Activated B cell treated with CpG ODN at 0.5 μM for 24 hours (primary cell): ENCODE measurements around the gene MISP3. TPM values are rescaled to one million over a fixed set of nuclear protein-coding genes. Genes with fewer than 3 reads are reported as not detected.

ENCODE experiments used
- ATAC-seq: fragments of 200-7000 bp; cut with Tn5 transposase; one replicate; pipeline ENCODE4 v1.10.0; 2021; ENCODE audit warnings: low read depth, mild to moderate bottlenecking, moderate library complexity
- CTCF ChIA-PET: fragments of 350-600 bp; sonication (Branson Sonifier 250); formaldehyde crosslinking; loops from one replicate; lab custom pipeline; 2021; ENCODE audit warnings: antibody characterized with exemption; lab: Charles Lee
- POLR2A ChIA-PET: fragments of 350-600 bp; sonication (Branson Sonifier 250); formaldehyde crosslinking; loops from one replicate; lab custom pipeline; 2021; ENCODE audit warnings: antibody characterized with exemption; lab: Charles Lee
- DNase-seq: peaks from one replicate; pipeline ENCODE4 v3.0.0; 2022
- H3K27ac Mint-ChIP-seq: one replicate; pipeline ENCODE4 v1.8.0; 2020; ENCODE audit warnings: mixed read lengths
- H3K27me3 Mint-ChIP-seq: one replicate; pipeline ENCODE4 v1.8.0; 2021; ENCODE audit warnings: mixed read lengths
- H3K36me3 Mint-ChIP-seq: one replicate; pipeline ENCODE4 v1.8.0; 2021; ENCODE audit warnings: low read depth, mixed read lengths
- H3K4me1 Mint-ChIP-seq: one replicate; pipeline ENCODE4 v1.8.0; 2021; ENCODE audit warnings: mixed read lengths
- H3K4me3 Mint-ChIP-seq: one replicate; pipeline ENCODE4 v1.8.0; 2020; ENCODE audit warnings: mild to moderate bottlenecking, mixed read lengths
- H3K9me3 Mint-ChIP-seq: one replicate; pipeline ENCODE4 v1.8.0; 2020; ENCODE audit warnings: mixed read lengths
- intact Hi-C: fragments of 100-400 bp; cut with micrococcal nuclease; formaldehyde crosslinking; loops from one replicate; pipeline ENCODE4 v1.15.1; 2024
- total RNA-seq: library from RNA; stranded (reverse); gene quantifications from 2 replicates; pipeline ENCODE4 v1.2.3, GENCODE V29; 2022
- TF ChIP-seq, protein P1 (sequence below): fragments of 200-600 bp; IDR thresholded peaks from one replicate; pipeline ENCODE4 v1.8.0; 2022; ENCODE audit warnings: antibody characterized with exemption, mild to moderate bottlenecking

The MISP3 gene
- total RNA-seq, 1 donor from 2014 or later: 0.18 TPM

DNA sequence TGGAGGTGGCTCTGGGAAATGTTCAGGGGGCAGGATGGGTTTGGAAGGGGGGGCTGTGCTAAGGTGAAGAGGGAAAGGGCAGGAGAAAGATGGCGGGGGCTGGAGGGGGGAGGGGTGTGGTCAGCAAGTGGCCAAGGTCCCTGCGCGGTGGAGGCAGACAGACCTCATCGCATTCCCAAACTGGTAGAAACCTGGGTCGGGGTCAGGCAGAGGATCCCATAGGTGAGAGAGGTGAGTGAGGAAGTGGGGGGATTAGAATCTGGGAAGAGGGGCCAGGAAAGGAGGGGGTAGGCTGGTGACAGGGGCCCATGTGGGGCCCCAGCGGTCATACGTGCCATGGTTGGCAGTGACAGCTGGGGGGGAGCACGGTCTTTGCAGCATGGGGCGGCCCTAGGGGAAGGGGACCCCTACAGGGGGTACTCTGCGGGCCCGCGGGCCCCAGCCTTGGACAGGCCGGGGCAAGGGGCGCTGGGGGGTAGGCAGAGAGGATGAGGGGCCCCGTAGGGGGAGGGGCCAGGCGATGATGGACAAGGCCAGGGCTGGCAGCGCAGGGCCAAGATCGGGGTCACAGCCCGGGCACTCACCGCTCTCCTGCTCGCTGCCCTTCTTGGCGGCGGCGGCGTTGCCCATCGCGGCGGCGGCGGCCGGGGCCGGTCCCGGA lies 44.5 kb downstream of the MISP3 start:
- Mint-ChIP-seq H3K4me1 (peaks cover 42% of the 10 kb centered on the region), H3K9me3 (no peaks in the 10 kb centered on the region), H3K27ac (peak overlapping the region; percentile 30), H3K4me3 (peak overlapping the region; percentile 84), H3K27me3 (no peaks in the 10 kb centered on the region), H3K36me3 (peaks cover 1% of the 10 kb centered on the region)
- TF ChIP-seq, protein P1, sequence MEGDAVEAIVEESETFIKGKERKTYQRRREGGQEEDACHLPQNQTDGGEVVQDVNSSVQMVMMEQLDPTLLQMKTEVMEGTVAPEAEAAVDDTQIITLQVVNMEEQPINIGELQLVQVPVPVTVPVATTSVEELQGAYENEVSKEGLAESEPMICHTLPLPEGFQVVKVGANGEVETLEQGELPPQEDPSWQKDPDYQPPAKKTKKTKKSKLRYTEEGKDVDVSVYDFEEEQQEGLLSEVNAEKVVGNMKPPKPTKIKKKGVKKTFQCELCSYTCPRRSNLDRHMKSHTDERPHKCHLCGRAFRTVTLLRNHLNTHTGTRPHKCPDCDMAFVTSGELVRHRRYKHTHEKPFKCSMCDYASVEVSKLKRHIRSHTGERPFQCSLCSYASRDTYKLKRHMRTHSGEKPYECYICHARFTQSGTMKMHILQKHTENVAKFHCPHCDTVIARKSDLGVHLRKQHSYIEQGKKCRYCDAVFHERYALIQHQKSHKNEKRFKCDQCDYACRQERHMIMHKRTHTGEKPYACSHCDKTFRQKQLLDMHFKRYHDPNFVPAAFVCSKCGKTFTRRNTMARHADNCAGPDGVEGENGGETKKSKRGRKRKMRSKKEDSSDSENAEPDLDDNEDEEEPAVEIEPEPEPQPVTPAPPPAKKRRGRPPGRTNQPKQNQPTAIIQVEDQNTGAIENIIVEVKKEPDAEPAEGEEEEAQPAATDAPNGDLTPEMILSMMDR: no peak
- DNase-seq (no peak), ATAC-seq (no peak)
- CTCF ChIA-PET: interaction anchor here (0.9 to 1.3 kb wide), 3 partner anchors 20 to 57 kb away, joined by 3 to 7 read pairs (median 4); partner anchors contain the start of gene ASF1B
- intact Hi-C loops: loop anchor here (1.0 to 10.0 kb wide), 4 partner anchors 19 to 322 kb away; partner anchors contain the start of genes ASF1B, DCAF15 and ZSWIM4
- POLR2A ChIA-PET: interaction anchor here (0.9 to 2.0 kb wide), 7 partner anchors 20 to 965 kb away, joined by 3 to 6 read pairs (median 5); partner anchors contain the start of gene ASF1B

GRCh38 chr19:14117668-14118164 lies 45.1 kb downstream of the MISP3 start, which contains the start of gene PRKACA:
Gene PRKACA (minus strand): TSS chr19:14117762. CDS start chr19:14117547, 215 bp downstream.
- peak within 1 kb of the TSS; percentile 68 for H3K27ac Mint-ChIP-seq
- CTCF ChIA-PET: interaction anchor here (0.9 to 1.1 kb wide), 2 partner anchors 19 to 57 kb away, joined by 3 to 4 read pairs; partner anchors contain the start of gene ASF1B
- no peaks in the 10 kb centered on the region for H3K27me3 Mint-ChIP-seq
- peaks cover 42% of the 10 kb centered on the region for H3K4me1 Mint-ChIP-seq
- peaks cover 1% of the 10 kb centered on the region for H3K36me3 Mint-ChIP-seq
- intact Hi-C loops: loop anchor here (1.0 to 10.0 kb wide), 4 partner anchors 19 to 323 kb away; partner anchors contain the start of genes ASF1B, DCAF15 and ZSWIM4
- DNase-seq (peak; percentile 95), ATAC-seq (peak; percentile 95)
- POLR2A ChIA-PET: interaction anchor here (0.7 to 2.0 kb wide), 11 partner anchors 19 to 965 kb away, joined by 3 to 8 read pairs (median 5); partner anchors contain the start of gene ASF1B
- H3K9me3 Mint-ChIP-seq: no peaks in the 10 kb centered on the region
- TF ChIP-seq, protein P1: no peak
- H3K4me3 Mint-ChIP-seq: peak within 1 kb of the TSS; percentile 89

DNA sequence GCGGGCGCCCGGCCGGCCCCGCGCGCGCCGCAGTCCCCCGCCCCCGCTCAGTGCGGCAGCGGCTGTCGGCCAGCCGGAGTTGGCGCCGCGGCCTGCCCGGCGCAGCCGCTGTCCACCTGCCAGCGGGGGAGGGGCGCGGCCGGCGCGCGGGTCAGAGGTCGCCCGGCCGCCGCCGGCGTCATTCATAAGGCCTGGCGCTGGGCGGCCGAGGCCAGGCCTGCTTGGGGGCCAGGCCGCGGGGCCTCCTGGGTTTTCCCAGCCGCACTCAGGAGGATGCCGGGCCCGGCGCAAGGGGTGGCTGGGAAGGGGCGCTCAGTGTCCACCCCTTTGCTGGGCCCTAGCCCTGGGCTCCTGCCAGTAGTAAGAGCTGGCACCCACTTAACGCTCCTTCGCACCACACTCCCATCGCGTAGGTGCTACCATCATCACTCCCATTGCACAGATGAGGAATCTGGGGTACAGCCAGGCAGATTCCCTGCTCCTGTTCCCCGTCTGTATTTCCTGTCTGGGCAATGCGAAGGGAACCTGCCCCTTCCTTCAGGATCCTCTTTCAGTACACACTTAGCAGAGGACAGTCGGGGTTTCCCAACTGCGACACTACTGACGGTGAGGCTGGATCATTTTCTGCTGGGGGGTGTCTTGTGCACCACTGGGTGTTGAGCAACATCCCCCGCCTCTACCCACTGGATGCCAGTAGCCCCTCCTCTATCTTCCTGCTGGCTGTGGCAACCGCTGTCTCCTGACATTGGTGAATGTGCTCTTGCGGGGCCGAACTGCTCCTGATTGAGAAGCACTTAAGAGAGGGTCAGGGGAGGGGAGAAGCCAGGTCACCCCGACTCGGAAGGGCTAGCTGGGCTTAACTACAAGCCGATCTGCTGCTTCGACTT lies 45.8 kb downstream of the MISP3 start:
- intact Hi-C loops: loop anchor here (10.0 kb wide), 1 partner anchor 324 kb away; the partner anchor contains the start of gene ZSWIM4
- TF ChIP-seq, protein P1: no peak
- peaks cover 42% of the 10 kb centered on the region for H3K4me1 Mint-ChIP-seq
- CTCF ChIA-PET: interaction anchor here (1.1 kb wide), 1 partner anchor 18 kb away, joined by 4 read pairs; the partner anchor contains the start of gene ASF1B
- no peaks in the 10 kb centered on the region for H3K9me3 Mint-ChIP-seq
- H3K27ac Mint-ChIP-seq: peak overlapping the region; percentile 68
- no peak for ATAC-seq
- H3K4me3 Mint-ChIP-seq: peak overlapping the region; percentile 85
- DNase-seq: peak; percentile 25
- no peaks in the 10 kb centered on the region for H3K27me3 Mint-ChIP-seq
- H3K36me3 Mint-ChIP-seq: peaks cover 1% of the 10 kb centered on the region
- POLR2A ChIA-PET: interaction anchor here (0.6 to 2.0 kb wide), 11 partner anchors 18 to 966 kb away, joined by 3 to 8 read pairs (median 5); partner anchors contain the start of gene ASF1B

DNA sequence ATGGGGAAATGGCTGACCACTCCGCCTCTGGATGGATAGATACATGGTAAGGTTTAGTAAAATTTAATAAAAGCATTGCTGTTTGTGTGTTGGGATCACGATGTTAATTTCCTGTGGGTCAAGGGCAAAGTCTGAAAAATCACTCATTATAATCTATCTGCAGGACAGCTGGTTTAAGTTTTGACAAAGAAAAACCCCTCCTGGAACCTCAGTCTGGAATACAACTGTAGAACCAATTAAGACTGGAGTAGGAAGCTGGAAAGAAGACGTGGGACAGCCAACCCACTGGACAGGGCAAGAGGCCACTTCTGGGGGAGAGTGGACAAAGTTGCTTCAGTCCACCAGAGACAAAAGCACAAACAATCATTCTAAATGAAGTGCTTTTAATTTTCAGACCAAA lies 46.6 kb downstream of the MISP3 start:
- peaks cover 38% of the 10 kb centered on the region for H3K4me1 Mint-ChIP-seq
- DNase-seq: no peak
- H3K36me3 Mint-ChIP-seq: peaks cover 1% of the 10 kb centered on the region
- POLR2A ChIA-PET: no interaction called here
- peak overlapping the region; percentile 68 for H3K27ac Mint-ChIP-seq
- no peaks in the 10 kb centered on the region for H3K9me3 Mint-ChIP-seq
- H3K4me3 Mint-ChIP-seq: peak overlapping the region; percentile 85
- no peaks in the 10 kb centered on the region for H3K27me3 Mint-ChIP-seq
- no peak for ATAC-seq
- intact Hi-C loops: loop anchor here (10.0 kb wide), 1 partner anchor 324 kb away; the partner anchor contains the start of gene ZSWIM4
- CTCF ChIA-PET: no interaction called here
- TF ChIP-seq, protein P1: no peak
